Measurements from ENCODE around the gene HTR2A. TPM values are rescaled to one million over a fixed set of nuclear protein-coding genes. Genes with fewer than 3 reads are reported as not detected.

Gene HTR2A
- total RNA-seq, 1 donor from 2014 or later, result 0.19 TPM

DNA sequence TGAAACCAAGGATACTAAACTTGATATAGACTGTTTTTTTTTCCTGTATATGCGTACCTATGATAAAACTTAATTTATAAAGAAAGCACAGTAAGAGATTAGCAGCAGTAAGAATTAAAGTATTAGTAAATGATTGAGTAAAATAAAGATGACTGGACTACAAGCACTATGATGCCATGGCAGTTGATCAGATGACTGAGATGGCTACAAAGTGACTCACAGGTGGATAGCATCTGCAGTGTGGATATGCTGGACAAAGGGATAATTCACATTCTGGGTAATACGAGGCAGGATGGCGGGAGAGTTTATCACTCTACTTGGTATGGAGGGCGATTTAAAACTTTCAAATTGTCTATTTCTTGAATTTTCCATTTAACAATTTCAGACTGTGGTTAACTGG is 11.8 kb downstream of the HTR2A start:
- no peak overlapping the region for H3K9ac ChIP-seq
- H3F3A ChIP-seq (ENCODE audit: low read depth), result no peaks in the 10 kb centered on the region
- Mint-ChIP-seq H3K36me3 (no peaks in the 10 kb centered on the region), H3K9me3 (peaks cover 3% of the 10 kb centered on the region), H3K27me3 (ENCODE audit: insufficient read depth, low read depth) (no peaks in the 10 kb centered on the region), H3K4me3 (no peak overlapping the region), H3K27ac (no peak overlapping the region), H3K4me1 (no peaks in the 10 kb centered on the region)
- H3K9me3 ChIP-seq (ENCODE audit: low read depth), result no peaks in the 10 kb centered on the region
- H3K36me3 ChIP-seq, result no peaks in the 10 kb centered on the region
- H3K4me3 ChIP-seq, result no peak overlapping the region
- H2AFZ ChIP-seq (replicated peaks), result no peak overlapping the region
- no peak overlapping the region for H3K4me2 ChIP-seq
- no peak for TF ChIP-seq EZH2 (IDR thresholded peaks at IDR 0.05)
- TF ChIP-seq EZH2phosphoT487 (IDR thresholded peaks at IDR 0.05), result no peak
- TF ChIP-seq CTCF (IDR thresholded peaks at IDR 0.05), result no peak
- no peaks in the 10 kb centered on the region for H3K27me3 ChIP-seq
- H3K79me2 ChIP-seq (ENCODE audit: low read depth), result no peaks in the 10 kb centered on the region
- no peaks in the 10 kb centered on the region for H4K20me1 ChIP-seq (ENCODE audit: low read depth)
- no peaks in the 10 kb centered on the region for H3K4me1 ChIP-seq
- DNase-seq (ENCODE audit: low spot score), result no peak
- no peak overlapping the region for H3K27ac ChIP-seq

DNA sequence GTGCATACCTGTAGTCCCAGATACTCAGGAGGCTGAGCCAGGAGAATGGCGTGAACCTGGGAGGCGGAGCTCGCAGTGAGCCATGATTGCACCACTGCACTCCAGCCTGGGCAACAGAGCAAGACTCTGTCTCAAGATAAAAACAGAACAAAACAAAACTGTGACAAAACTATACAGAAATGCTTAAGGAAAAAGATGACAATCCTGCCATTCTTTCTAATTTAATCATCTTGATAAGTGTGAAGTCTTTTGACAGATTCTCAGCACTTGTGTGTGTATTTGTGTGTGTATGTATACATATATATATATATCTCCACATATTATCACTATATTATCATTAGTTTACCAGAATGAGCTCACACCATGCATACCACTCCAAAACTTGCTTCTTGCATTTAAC is 12.3 kb downstream of the HTR2A start:
- DNase-seq (ENCODE audit: low spot score), result no peak
- Histone ChIP-seq H3K4me1 (no peaks in the 10 kb centered on the region), H3K9ac (no peak overlapping the region), H2AFZ (replicated peaks) (no peak overlapping the region), H3K9me3 (ENCODE audit: low read depth) (no peaks in the 10 kb centered on the region), H3K4me3 (no peak overlapping the region), H3K4me2 (no peak overlapping the region), H3K27me3 (no peaks in the 10 kb centered on the region), H3K27ac (no peak overlapping the region), H3F3A (ENCODE audit: low read depth) (no peaks in the 10 kb centered on the region), H3K79me2 (ENCODE audit: low read depth) (no peaks in the 10 kb centered on the region), H4K20me1 (ENCODE audit: low read depth) (no peaks in the 10 kb centered on the region), H3K36me3 (no peaks in the 10 kb centered on the region)
- H3K27me3 Mint-ChIP-seq (ENCODE audit: insufficient read depth, low read depth), result no peaks in the 10 kb centered on the region
- no peaks in the 10 kb centered on the region for H3K36me3 Mint-ChIP-seq
- no peak for TF ChIP-seq CTCF (IDR thresholded peaks at IDR 0.05)
- no peak for TF ChIP-seq EZH2phosphoT487 (IDR thresholded peaks at IDR 0.05)
- TF ChIP-seq EZH2 (IDR thresholded peaks at IDR 0.05), result no peak
- H3K4me1 Mint-ChIP-seq, result no peaks in the 10 kb centered on the region
- H3K9me3 Mint-ChIP-seq, result peaks cover 3% of the 10 kb centered on the region
- no peak overlapping the region for H3K27ac Mint-ChIP-seq
- no peak overlapping the region for H3K4me3 Mint-ChIP-seq

- Histone ChIP-seq H3K9ac (no peak overlapping the region), H3K4me1 (no peaks in the 10 kb centered on the region), H3K79me2 (ENCODE audit: low read depth) (no peaks in the 10 kb centered on the region), H3K4me2 (no peak overlapping the region), H3K27me3 (no peaks in the 10 kb centered on the region), H2AFZ (replicated peaks) (no peak overlapping the region), H3K9me3 (ENCODE audit: low read depth) (no peaks in the 10 kb centered on the region), H3K4me3 (no peak overlapping the region), H3F3A (ENCODE audit: low read depth) (no peaks in the 10 kb centered on the region), H3K27ac (no peak overlapping the region), H4K20me1 (ENCODE audit: low read depth) (no peaks in the 10 kb centered on the region), H3K36me3 (no peaks in the 10 kb centered on the region)
- Mint-ChIP-seq H3K9me3 (peaks cover 3% of the 10 kb centered on the region), H3K4me1 (no peaks in the 10 kb centered on the region), H3K36me3 (no peaks in the 10 kb centered on the region), H3K27ac (no peak overlapping the region), H3K4me3 (no peak overlapping the region), H3K27me3 (ENCODE audit: insufficient read depth, low read depth) (peaks cover 2% of the 10 kb centered on the region)
- no peak for TF ChIP-seq CTCF (IDR thresholded peaks at IDR 0.05)
- TF ChIP-seq EZH2phosphoT487 (IDR thresholded peaks at IDR 0.05), result no peak
- TF ChIP-seq EZH2 (IDR thresholded peaks at IDR 0.05), result no peak
- no peak for DNase-seq (ENCODE audit: low spot score)
Observed at GRCh38 chr13:46881621-46882020, 15.2 kb downstream of the HTR2A start.

All from neural progenitor cell (in vitro differentiated cells).